Measurements from ENCODE around the gene SEC61A1. TPM values are rescaled to one million over a fixed set of nuclear protein-coding genes. Genes with fewer than 3 reads are reported as not detected.
A peak's percentile ranks its signal among the peaks of the same experiment; 100 is the strongest.

SEC61A1 gene
- total RNA-seq, 1 donor from 2014 or later, result 400 TPM

GRCh38 chr3:128066676-128067075 lies 14.4 kb downstream of the SEC61A1 start:
- Histone ChIP-seq H2AFZ (ENCODE audit: low read depth, low read length) (no peak overlapping the region), H3K27ac (ENCODE audit: low read depth, low read length) (no peak overlapping the region), H3K4me1 (ENCODE audit: insufficient read depth, low read length) (peaks cover 8% of the 10 kb centered on the region), H3K36me3 (ENCODE audit: insufficient read depth, low read length) (peaks cover 92% of the 10 kb centered on the region), H3K9ac (ENCODE audit: low read length) (no peak overlapping the region), H3K4me3 (ENCODE audit: insufficient read depth, low read depth, low read length) (no peak overlapping the region), H3K79me2 (ENCODE audit: insufficient read depth, low read length) (peaks cover 94% of the 10 kb centered on the region), H3K9me3 (ENCODE audit: insufficient read depth, low read depth, low read length) (no peaks in the 10 kb centered on the region), H3K27me3 (ENCODE audit: insufficient read depth, low read length) (no peaks in the 10 kb centered on the region), H4K20me1 (ENCODE audit: insufficient read depth, low read length) (peaks cover 95% of the 10 kb centered on the region), H3K4me2 (ENCODE audit: low read length) (no peak overlapping the region)
- Mint-ChIP-seq H3K9me3 (ENCODE audit: unreplicated experiment) (no peaks in the 10 kb centered on the region), H3K4me3 (ENCODE audit: unreplicated experiment) (peak overlapping the region; percentile 46), H3K36me3 (ENCODE audit: low read depth, unreplicated experiment) (peaks cover 38% of the 10 kb centered on the region), H3K27ac (ENCODE audit: unreplicated experiment) (no peak overlapping the region), H3K27me3 (ENCODE audit: low read depth, unreplicated experiment) (no peaks in the 10 kb centered on the region), H3K4me1 (ENCODE audit: low read depth, unreplicated experiment) (peaks cover 5% of the 10 kb centered on the region)
- no peak for DNase-seq (ENCODE audit: low read depth)
- no peak for FAIRE-seq
- TF ChIP-seq CTCF (IDR thresholded peaks at IDR 0.05; ENCODE audit: insufficient read depth, low read depth, low read length) (no peak), EZH2 (IDR thresholded peaks at IDR 0.05; ENCODE audit: insufficient read depth, low read length) (no peak)

- Histone ChIP-seq H3K9me3 (ENCODE audit: insufficient read depth, low read depth, low read length) (no peaks in the 10 kb centered on the region), H2AFZ (ENCODE audit: low read depth, low read length) (no peak overlapping the region), H3K9ac (ENCODE audit: low read length) (no peak overlapping the region), H3K4me3 (ENCODE audit: insufficient read depth, low read depth, low read length) (no peak overlapping the region), H3K4me2 (ENCODE audit: low read length) (no peak overlapping the region), H4K20me1 (ENCODE audit: insufficient read depth, low read length) (peaks cover 95% of the 10 kb centered on the region), H3K27me3 (ENCODE audit: insufficient read depth, low read length) (no peaks in the 10 kb centered on the region), H3K79me2 (ENCODE audit: insufficient read depth, low read length) (peaks cover 94% of the 10 kb centered on the region), H3K27ac (ENCODE audit: low read depth, low read length) (no peak overlapping the region), H3K36me3 (ENCODE audit: insufficient read depth, low read length) (peaks cover 88% of the 10 kb centered on the region), H3K4me1 (ENCODE audit: insufficient read depth, low read length) (no peaks in the 10 kb centered on the region)
- Mint-ChIP-seq H3K9me3 (ENCODE audit: unreplicated experiment) (no peaks in the 10 kb centered on the region), H3K4me1 (ENCODE audit: low read depth, unreplicated experiment) (no peaks in the 10 kb centered on the region), H3K27me3 (ENCODE audit: low read depth, unreplicated experiment) (no peaks in the 10 kb centered on the region), H3K4me3 (ENCODE audit: unreplicated experiment) (no peak overlapping the region), H3K36me3 (ENCODE audit: low read depth, unreplicated experiment) (peaks cover 36% of the 10 kb centered on the region), H3K27ac (ENCODE audit: unreplicated experiment) (no peak overlapping the region)
- DNase-seq (ENCODE audit: low read depth), result no peak
- no peak for FAIRE-seq
- TF ChIP-seq EZH2 (IDR thresholded peaks at IDR 0.05; ENCODE audit: insufficient read depth, low read length), result no peak
- TF ChIP-seq CTCF (IDR thresholded peaks at IDR 0.05; ENCODE audit: insufficient read depth, low read depth, low read length), result no peak
Measured at GRCh38 chr3:128067489-128067888, 15.3 kb downstream of the SEC61A1 start.

GRCh38 chr3:128068156-128068620 lies 16.0 kb downstream of the SEC61A1 start:
- peaks cover 1% of the 10 kb centered on the region for H3K4me1 ChIP-seq (ENCODE audit: insufficient read depth, low read length)
- H3K36me3 ChIP-seq (ENCODE audit: insufficient read depth, low read length), result peaks cover 83% of the 10 kb centered on the region
- peaks cover 95% of the 10 kb centered on the region for H4K20me1 ChIP-seq (ENCODE audit: insufficient read depth, low read length)
- H3K4me3 ChIP-seq (ENCODE audit: insufficient read depth, low read depth, low read length), result no peak overlapping the region
- H3K4me2 ChIP-seq (ENCODE audit: low read length), result no peak overlapping the region
- peaks cover 91% of the 10 kb centered on the region for H3K79me2 ChIP-seq (ENCODE audit: insufficient read depth, low read length)
- Mint-ChIP-seq H3K27me3 (ENCODE audit: low read depth, unreplicated experiment) (no peaks in the 10 kb centered on the region), H3K4me1 (ENCODE audit: low read depth, unreplicated experiment) (no peaks in the 10 kb centered on the region), H3K4me3 (ENCODE audit: unreplicated experiment) (peak overlapping the region; percentile 1), H3K27ac (ENCODE audit: unreplicated experiment) (peak overlapping the region; percentile 75), H3K36me3 (ENCODE audit: low read depth, unreplicated experiment) (peaks cover 36% of the 10 kb centered on the region), H3K9me3 (ENCODE audit: unreplicated experiment) (no peaks in the 10 kb centered on the region)
- no peak for FAIRE-seq
- H3K27ac ChIP-seq (ENCODE audit: low read depth, low read length), result no peak overlapping the region
- TF ChIP-seq EZH2 (IDR thresholded peaks at IDR 0.05; ENCODE audit: insufficient read depth, low read length), result no peak
- peak; percentile 54 for TF ChIP-seq CTCF (IDR thresholded peaks at IDR 0.05; ENCODE audit: insufficient read depth, low read depth, low read length)
- no peak overlapping the region for H2AFZ ChIP-seq (ENCODE audit: low read depth, low read length)
- no peak overlapping the region for H3K9ac ChIP-seq (ENCODE audit: low read length)
- no peaks in the 10 kb centered on the region for H3K9me3 ChIP-seq (ENCODE audit: insufficient read depth, low read depth, low read length)
- no peaks in the 10 kb centered on the region for H3K27me3 ChIP-seq (ENCODE audit: insufficient read depth, low read length)
- no peak for DNase-seq (ENCODE audit: low read depth)

All from astrocyte (in vitro differentiated cells and primary cell).